Measurements from ENCODE around the gene TMEM87B.

DNA sequence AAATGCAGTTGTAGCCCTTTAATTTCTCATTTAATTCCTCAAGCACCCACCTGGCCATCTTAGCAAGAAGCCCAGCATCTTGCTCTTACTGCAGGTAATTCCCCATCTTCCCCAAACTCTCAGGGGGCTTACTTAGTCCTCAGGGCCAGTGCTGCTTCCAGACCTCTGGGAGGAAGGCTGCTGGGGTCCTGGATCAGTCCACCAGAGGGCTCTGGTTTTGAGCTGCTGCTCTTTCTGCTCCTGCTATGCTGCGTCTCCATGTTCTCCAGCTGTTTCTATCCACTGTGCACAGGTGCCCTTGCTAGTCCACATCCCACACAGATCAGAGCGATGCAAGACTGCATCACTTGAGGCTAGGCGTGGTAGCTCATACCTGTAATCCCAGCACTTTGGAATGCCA lies 34.5 kb upstream of the TMEM87B start:
- TF ChIP-seq, protein P1, sequence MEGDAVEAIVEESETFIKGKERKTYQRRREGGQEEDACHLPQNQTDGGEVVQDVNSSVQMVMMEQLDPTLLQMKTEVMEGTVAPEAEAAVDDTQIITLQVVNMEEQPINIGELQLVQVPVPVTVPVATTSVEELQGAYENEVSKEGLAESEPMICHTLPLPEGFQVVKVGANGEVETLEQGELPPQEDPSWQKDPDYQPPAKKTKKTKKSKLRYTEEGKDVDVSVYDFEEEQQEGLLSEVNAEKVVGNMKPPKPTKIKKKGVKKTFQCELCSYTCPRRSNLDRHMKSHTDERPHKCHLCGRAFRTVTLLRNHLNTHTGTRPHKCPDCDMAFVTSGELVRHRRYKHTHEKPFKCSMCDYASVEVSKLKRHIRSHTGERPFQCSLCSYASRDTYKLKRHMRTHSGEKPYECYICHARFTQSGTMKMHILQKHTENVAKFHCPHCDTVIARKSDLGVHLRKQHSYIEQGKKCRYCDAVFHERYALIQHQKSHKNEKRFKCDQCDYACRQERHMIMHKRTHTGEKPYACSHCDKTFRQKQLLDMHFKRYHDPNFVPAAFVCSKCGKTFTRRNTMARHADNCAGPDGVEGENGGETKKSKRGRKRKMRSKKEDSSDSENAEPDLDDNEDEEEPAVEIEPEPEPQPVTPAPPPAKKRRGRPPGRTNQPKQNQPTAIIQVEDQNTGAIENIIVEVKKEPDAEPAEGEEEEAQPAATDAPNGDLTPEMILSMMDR (conservative IDR thresholded peaks at IDR 0.05), result 0 out of 2 replicates have a peak, but pooled peaks have one; percentile 23
- TF ChIP-seq EZH2 (IDR thresholded peaks at IDR 0.05; ENCODE audit: low read depth), result no peak

Measured in PC-9 (cell line).